GM19463 (cell line): ENCODE measurements around the gene UBE2H.
"Not testable (repeated sequence)": the region's sequence is repeated elsewhere in the genome, so short reads cannot be mapped to it uniquely, and the experiment has no call there.

Source experiments
- ATAC-seq: cut with Tn5 transposase; IDR thresholded peaks from one replicate; pipeline ENCODE4 v1.9.1; 2021; ENCODE audit warnings: mild to moderate bottlenecking, moderate library complexity; ENCODE audit not compliant: unreplicated experiment

The UBE2H gene

DNA sequence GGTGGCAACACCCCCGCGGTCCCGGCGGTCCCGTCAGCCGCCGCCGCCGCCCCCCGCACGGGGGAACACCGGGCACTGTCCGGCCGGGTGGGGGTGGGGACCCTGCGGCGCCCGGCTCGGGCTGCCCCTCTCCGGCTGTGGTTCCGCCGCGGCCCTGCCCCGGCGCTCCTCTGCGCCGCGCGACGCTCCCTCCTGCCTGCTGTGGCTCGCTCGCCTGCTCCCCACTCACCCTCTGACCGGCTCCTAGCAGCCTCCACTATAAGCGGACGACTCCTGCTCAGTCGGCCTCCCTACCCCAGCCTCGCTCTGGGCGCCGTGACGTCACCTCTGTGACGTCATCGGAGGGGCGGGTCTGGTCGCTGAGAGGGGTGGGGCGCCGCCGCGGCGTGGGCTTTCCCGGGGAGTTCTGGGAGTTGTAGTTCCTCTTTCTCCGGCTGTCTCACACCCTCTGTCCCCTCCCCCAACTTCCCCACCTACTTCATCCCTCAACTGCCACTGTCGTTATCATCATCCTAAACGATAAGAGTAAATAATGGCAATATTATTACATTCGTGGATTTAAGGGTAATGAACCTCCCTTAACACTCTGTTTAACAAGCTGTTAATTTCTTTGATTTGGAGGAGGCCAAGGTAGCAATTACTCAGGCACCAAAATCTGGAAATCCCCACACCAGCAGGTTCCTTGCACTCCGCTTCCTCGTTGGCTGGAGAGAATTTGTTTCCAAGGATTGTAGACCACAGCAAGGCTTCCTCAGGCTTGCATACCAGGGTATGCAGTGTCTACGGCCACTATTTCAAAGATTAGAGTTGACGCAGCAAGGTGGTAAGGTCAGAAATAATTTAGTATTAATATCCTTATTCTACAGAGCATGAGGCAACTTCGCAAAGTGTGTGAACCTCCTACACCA is at the start of gene UBE2H:
Gene UBE2H (minus strand): TSS at position 308 of the 908 bp plus-strand sequence. CDS start 405 bp downstream, outside the sequence.
- peak; percentile 62 for ATAC-seq

DNA sequence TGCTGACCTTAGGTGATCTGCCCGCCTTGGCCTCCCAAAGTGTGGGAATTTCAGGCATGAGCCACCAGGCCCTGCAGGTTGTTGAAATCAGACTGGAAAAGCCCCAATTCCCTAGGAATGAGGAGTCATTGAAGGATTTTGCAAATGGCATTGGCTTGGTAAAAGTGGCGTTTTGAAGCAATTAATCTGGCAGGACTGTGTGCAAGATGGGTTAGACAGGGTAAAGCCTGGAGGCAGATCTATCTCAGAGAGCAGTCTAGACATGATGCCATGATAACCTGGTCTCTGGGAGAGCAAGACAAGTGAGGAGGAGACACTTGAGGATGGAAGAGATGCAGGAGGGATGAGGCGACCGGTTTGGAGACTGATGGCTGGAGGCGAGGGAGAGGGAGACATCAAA is 45.7 kb upstream of the UBE2H start:
- no peak for ATAC-seq

DNA sequence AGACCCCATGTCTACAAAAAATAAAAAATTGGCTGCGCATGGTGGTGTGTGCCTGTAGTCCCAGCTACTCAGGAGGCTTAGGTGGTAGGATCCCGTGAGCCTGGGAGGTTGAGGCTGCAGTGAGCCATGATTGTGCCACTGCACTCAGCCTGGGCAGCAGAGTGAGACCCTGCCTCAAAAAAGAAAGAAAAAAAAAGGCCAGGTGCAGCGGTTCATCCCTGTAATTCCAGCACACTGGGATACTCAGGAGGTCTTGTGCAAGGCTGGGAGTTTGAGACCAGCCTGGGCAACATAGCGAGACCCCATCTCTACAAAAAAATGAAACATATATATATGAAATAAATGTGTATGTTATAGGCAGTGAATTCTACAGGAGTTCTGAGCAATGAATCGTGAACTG is 44.5 kb upstream of the UBE2H start:
- ATAC-seq: no peak

DNA sequence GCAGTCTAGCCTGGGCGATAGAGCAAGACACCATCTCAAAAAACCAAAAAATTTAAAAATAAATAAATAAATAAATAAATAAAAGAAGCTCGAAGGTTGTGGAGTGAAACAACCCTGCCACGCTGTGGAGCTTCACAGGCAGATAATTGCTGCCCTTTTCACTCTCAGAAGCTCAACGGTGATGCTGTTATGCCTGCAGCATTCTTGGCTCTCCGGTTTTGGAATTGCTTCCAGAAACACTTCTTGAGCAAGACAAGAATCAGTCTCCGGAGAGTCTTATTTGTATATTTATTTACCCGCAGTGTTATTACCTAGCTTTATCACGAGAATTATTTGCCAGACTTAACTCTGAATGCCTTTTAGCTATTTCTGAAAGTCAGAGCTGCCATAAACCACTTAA is 40.5 kb upstream of the UBE2H start:
- ATAC-seq: no peak

DNA sequence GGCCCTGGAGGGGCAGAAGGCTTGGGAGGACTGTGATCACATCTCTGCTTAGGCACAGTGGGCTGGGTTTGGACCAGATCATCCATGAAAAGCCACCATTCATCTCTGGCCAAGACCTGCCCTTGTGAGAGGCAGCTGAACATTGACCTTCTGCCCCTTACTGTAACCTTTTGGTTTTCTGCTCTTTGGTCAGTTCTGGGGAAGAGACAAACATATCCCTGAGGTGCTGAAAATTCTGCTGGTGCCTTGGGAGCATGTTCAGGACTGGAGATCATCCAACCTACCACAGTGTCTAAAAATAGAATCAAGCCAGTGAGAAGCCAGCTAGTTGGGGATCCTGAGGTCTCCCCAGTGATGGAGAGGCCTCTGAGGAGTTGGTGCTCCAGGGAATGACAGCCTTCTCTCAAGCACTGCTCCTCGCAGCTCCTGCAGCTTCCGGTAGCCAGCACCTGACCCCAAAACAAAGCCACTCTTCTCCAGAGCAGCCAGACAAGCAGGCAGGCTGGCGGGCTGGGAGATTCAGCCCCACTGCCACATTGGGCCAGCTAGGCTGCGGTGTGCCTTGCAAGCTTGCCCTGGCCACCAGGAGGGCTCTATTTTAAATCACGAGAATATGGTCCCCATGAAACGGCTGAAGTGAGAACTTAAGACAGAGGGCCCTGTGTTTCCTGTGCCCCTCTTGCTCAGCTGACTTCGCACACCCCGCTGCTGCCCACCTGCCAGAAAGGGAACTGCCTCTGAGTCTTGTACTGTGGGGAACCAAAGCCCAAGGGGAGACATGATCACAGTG is 37.8 kb upstream of the UBE2H start:
- ATAC-seq: no peak

DNA sequence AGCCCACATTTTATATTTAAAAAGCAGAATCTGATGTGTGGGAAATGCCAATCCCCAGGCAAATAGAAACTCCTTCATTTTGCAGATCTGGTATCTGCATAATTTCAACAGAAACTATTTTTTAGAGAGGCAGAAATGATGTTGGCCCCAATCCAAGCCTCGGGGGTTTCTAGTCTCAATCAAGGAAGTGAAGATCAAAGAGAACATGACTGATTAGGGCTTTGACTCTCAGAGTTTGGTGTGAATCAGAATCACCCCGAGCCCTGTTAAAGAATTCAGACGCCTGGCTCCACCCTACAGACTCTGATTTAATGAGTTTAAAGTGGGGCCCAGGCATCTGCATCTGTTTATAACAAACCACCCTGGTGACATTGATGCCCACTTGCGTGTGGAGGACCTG is 36.7 kb upstream of the UBE2H start:
- no peak for ATAC-seq

DNA sequence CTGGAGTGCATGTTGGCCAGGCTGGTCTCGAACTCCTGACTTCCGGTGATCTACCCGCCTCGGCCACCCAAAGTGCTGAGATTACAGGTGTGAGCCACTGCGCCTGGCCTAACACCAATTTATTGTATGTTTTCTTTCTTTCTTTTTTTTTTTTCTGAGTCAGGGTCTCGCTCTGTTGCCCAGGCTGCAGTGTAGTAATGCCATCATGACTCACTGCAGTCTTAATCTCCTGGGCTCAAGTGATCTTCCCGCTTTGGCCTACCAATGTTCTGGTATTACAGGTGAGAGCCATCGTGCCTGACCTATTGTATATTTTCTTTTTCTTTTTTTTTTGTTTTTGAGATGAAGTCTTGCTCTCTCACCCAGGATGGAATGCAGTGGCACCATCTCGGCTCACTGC is 33.8 kb upstream of the UBE2H start:
- no peak for ATAC-seq

DNA sequence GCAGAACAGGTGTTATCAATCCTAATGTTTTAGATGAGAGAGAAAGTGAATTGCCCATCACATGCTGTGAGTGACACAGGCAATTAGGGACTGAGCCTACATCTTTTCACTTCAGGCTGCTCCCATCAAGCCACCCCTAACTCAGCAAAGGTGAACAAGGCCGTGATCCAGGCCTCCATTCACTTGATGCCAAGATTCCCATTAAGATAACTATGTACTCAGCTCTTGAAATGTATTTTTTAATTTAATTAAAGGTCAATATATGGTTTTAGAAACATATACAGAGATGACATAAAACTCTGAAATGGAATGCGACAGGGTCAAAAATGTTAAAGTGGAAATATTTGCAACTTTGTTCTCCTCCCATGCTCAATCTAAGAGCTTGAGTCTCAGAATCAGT is 27.9 kb upstream of the UBE2H start:
- ATAC-seq: no peak

DNA sequence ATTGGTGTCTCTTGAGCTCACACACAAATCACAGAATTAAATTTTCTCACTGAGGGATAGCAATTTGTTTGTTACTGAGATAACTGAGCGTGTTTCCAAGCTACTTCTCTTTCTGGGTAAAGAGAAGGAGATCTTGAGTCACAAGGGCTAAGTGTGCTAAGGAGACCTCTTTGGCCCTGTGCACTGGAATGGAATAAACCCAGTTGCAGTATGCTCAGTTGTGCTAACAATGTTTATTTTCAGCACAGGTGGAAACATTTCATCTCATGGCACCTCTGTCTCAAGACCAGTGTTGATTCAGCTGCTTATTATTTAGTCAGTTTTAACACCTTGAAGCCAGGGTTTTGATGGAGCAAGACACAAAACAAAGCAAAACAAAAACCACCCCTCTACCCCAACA is 22.5 kb upstream of the UBE2H start:
- no peak for ATAC-seq

DNA sequence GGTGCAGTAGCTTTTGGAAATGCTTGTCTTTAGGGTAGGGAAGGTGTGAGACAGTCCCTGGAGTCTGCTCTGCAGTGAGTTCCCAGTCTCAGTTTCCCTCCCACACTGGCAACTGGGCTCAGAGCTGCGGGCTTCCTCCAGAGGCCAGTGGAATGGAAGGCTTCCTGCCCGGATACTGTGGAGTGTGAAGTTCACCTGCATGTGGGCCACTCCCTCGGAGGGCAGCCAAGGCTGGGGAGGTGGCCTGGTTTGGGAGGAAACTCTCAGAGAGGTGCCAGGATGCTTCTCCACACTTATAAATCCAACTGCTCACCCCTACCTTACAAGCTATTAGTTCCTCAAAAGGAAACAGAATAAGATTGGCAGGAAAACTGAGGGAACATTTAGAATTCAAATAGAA is 18.1 kb upstream of the UBE2H start:
- ATAC-seq: no peak

DNA sequence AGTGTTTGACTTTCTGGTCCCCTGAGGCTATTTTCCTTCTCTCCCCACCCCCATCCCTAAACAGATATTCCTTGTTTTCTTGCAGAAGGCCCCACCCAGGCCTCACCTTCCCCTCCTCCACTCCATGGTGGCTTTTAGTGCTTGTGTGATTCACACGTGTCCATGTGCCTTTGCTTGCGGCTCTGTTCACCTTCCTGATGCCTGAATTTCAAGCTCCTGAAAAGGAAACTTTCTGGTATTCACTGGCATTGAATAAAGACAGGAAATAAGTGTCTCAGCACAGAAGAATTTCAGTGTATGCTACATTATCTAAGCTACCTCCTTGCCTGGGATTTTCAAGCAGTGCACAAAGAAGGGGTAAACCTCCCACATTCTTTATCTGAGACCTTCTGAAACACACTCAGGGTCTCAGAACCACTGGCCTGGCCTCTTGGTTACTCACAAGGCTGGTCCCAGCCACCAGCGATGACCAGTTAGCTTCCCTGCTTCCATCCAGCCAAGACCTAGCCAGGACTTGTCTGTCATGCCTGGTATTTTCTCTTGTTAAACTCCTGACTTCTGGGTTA is 17.2 kb upstream of the UBE2H start:
- no peak for ATAC-seq

DNA sequence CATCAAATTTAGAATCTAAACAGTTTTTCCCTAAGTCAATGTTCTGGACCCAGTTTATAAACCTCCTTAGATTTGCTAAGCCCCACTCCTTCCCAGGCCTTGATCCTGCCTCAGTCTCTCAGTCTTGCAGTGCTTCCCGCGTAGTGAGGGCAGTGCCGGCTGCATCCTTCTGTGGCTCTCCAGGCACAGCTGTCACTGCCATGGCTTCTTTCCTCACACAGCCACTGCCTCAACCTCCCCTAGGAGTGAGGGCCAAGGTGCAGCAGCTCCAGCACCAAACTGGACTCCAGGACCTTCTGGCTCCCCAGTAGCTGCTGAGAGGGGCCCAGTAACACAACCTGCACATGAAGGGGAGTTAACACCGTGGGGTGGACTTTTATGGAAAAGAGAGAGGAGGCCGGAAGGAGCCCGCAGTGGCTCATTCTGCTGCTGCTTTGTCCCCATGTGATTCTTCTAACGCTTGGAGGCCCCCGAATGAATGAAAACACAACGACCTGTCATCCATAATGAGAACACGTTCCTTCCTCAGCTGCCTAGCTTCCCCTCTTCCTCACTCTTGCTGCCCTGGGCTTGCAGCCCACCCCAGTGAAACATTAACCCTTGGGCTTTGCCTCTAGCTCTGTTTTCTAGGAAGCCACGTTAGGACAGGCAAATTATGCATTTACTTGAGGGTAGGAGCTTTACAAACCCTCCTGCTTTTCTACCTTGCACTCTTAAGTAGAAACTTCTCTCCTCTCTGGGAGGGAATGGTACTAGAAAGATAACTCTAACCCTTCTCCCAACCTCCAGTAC is 16.0 kb upstream of the UBE2H start:
- no peak for ATAC-seq

DNA sequence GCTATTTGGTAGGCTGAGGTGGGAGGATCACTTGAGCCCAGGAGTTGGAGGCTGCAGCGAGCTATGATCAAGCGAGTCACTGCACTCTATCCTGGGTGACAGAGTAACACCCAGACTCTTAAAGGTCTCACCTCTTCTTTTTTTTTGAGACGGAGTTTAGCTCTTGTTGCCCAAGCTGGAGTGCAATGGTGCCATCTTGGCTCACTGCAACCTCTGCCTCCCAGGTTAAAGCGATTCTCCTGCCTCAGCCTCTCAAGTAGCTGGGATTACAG is 7.4 kb upstream of the UBE2H start:
- not testable (repeated sequence) for ATAC-seq

DNA sequence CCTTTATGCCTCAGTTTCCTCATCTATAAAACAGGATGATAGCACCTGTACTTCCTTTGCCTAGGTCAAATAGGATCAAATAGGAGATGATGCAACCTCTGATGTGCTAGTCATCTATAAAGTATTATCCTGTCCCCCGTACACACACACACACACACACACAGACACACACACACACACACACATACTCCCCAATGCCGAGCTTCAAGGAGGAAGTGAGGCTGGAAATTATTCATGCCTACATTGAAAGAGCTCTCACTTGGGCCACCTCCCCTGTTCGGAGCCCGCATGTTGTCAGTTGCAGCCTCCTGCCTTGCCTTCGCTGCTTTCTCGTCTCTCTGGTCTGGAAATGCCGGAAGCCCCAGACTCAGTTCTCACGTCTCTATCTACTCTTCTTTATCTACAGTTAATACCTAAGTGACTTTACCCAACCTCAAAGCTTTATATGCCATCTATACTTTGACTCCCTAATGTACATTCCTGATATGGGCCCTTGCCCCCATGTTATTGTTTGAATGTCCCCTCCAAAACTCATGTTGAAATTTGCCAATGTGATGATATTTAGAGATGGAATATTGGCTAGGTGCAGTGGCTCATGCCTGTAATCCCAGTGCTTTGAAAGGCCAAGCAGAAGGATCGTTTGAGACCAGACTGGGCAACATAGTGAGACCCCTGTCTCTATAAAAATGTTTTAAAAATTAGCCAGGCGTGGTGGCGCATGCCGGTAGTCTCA is 6.9 kb upstream of the UBE2H start:
- no peak for ATAC-seq

DNA sequence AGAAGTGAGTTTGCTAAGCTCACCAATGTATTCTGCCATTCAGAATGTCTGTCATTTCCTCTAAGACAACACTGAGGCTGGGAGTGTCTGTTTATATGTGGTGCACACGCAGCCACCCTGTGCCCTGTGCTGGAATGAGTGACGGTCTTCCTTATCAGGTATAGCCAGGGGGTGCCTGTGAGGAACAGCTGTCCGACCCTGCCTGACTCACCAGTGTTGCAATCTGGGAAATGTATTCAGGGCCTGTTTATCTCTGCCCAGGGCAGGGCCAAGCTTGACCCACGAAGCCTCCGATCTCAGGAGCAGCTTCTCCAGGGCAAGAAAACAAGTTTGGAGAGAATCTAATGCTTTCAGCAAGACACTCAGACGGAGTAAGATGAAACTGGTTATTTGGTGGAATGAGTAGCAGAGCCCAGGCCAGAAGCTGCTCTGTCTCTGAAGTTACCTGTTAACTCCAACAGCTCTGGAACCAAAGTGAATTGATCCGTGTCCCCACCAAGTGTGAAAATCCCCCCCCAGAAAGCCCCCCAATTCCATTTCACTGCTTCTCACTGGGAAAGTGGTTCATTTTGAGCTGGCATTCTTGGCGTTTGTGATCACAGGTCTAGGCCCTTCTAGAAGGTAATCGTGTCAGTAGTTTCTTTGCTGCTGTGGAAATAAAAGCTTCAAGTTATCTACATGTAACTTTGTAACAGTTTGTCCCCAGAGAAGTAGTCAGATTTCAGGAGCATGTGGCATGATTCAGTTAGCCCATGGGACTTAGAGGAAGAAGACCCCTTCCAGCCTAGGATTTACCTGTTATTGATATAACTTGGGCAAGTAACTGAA is 6.1 kb upstream of the UBE2H start:
- no peak for ATAC-seq

DNA sequence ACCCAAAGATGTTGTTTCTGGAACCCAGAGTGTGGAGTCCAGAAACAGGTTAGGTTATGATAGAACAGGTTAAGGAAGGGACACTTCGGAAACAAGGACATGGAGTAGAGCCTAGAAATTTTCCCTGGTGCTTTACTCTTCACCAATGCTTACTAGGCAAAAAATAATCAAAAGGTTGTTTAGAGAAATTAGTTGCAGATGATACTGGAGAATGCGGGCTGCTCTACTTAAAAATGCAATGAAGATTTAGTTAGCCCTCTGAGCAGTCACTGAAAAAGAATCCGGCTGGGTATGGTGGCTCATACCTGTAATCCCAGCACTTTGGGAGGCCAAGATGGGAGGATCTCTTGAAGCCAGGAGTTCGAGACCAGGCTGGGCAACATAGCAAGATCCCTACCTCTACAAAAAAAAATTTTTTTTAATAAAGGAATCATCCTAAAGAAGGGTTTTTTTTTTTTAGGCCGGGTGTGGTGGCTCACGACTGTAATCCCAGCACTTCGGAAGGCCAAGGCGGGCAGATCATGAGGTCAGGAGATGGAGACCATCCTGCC is 3.3 kb upstream of the UBE2H start:
- no peak for ATAC-seq

DNA sequence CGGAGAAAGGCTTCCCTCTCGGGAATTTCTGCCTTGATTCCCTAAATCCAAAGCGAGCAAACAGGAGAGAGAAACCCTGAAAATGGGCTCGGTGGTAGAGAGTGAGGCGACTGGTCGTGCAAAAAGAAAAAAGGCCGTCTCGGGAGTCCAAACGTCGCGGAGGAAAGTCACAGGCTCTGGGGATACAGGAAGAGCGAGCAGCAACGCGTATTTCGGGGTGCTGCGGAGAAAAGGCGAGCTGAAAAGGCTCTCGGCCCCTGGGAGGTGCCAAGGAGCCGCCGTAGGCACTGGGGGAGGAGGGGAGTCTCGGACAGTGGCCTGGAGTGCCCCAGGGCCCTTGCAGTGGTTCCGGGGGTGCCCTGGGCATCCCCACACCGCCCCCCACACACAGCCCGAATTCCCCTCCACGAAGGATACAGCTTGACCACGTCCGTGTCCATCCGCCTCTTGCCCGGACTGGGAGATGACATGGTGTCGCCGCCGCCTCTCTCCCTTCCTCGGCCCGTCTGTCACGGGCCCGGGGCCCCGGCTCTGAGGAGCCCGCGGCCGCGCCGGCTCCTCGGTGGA is 591 bp downstream of the UBE2H start:
- peak; percentile 24 for ATAC-seq

DNA sequence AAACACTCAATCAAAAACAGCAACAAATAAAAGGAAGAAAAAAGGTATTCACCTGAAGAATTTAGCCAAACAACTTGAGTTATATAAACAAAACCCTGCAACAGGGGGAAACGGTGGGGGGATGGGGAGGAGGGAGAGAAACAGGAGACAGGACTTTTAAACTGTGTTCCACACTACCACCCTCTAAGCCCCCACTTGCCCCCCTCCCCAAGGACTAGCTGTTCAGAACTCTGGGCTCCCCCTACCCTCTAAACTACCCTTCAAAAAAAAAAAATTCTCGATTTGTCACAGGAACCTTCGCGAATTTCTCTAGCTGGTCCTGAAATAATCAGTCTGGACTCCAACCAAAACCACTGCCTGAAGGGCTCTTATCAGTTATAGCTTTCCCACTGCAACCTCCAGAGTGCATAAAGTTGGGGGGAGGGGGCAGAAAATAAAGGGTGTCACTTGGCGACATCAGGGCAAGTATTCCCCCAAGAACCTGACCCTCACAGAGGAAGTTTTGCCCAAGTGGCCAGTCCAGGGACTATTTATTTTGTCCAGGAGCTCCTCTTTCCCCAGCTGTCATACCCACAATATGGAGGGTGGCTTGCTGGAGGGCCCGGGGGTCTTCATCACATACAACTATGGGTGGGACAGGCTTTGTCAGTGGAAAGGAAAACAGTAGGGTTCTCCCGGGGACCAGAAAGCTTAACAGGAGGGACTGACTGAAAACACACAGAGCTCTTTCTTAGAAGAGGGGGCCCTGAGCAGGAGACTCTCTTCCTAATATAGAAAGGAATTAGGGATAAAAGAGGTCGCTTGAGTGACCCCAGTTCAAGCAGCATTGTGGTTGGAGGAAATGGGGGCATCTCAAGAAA is 1.3 kb downstream of the UBE2H start:
- no peak for ATAC-seq
